ENCODE measurements around the gene GLIS1. TPM values are rescaled to one million over a fixed set of nuclear protein-coding genes. Genes with fewer than 3 reads are reported as not detected.

Gene GLIS1
- total and polyA plus RNA-seq, 2 of the 8 experiments (the other 6 are each of a cell fraction or from before 2014, with no cell fraction given), result 0.15 to 0.22 TPM

DNA sequence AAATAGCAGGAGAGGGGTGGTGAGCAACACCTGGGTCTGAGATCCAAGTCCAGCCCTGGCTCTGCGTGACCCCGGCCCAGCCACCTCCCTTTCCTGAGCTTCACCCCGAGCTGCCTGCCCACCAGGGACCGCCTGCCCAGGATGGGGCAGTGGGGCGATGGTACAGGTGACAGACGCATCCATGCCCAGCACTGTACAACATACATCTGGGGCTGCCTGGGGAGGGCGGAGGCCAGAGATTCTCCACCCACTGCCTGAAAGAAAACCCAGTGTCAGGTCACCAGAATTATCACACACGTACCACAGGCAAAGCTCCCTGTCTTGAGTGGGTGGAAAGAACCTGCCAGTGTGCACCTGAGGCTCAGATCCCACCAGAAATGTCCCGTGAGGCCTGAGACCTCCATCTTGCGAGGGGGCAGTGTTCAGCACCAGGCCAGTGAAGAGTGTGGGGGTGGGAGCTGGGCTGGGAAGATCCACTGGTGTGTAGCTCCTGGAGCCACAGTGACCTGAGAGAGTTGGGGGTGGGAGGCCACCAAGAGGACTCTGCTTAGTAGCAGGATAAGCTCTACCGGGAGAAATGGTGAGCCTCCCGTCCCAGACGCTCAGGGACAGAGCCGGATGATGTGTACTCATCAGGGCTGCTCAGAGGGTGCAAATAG lies 198.2 kb downstream of the GLIS1 start:
- peaks cover 0 to 3% of the 10 kb centered on the region in 2 experiments for H4K20me1 ChIP-seq (replicated peaks in 1 of 2; ENCODE audit: control insufficient read depth in 1 of 2, insufficient read depth in 2 of 2, low read length in 2 of 2)
- H4K8ac ChIP-seq (ENCODE audit: extremely low read depth, insufficient read depth, low read length), result no peak overlapping the region; the same call in 1 of the 2 replicates
- no peak overlapping the region for H2BK15ac ChIP-seq (ENCODE audit: low read length)
- no peak overlapping the region for H3K18ac ChIP-seq (ENCODE audit: extremely low read depth, low read length)
- ChIA-PET CTCF (ENCODE audit: partially characterized antibody) (interaction anchor here (0.9 to 1.9 kb wide), 8 partner anchors 9 to 211 kb away, joined by 3 to 10 read pairs (median 4); no protein-coding TSS in a partner anchor), POLR2A (ENCODE audit: partially characterized antibody) (no interaction called here)
- no peak overlapping the region for H4K5ac ChIP-seq (ENCODE audit: insufficient read length, low read depth, low read length)
- FAIRE-seq, result no peak
- H2BK5ac ChIP-seq (ENCODE audit: low read depth, low read length), result no peak overlapping the region
- H3K36me3 ChIP-seq (ENCODE audit: control insufficient read depth in 2 of 4, insufficient read depth in 4 of 4, low read length in 3 of 4), result no peaks in the 10 kb centered on the region
- no peak overlapping the region for H3K14ac ChIP-seq (ENCODE audit: insufficient read length)
- no peak overlapping the region for H2AFZ ChIP-seq (ENCODE audit: low read length)
- H3K9ac ChIP-seq (replicated peaks in 1 of 4; ENCODE audit: extremely low read depth in 1 of 4, low read depth in 3 of 4, low read length in 3 of 4), result no peak overlapping the region
- H3K27ac ChIP-seq (ENCODE audit: low read depth, low read length), result no peak overlapping the region
- H3K9me3 ChIP-seq (ENCODE audit: insufficient read depth in 2 of 2, low read depth in 1 of 2, low read length in 1 of 2), result no peaks in the 10 kb centered on the region
- no peak overlapping the region for H3K4ac ChIP-seq (replicated peaks; ENCODE audit: insufficient read length, low read depth, low read length)
- no peak overlapping the region for H3K56ac ChIP-seq (replicated peaks; ENCODE audit: insufficient read length, low read depth, low read length)
- no peaks in the 10 kb centered on the region for H3K79me2 ChIP-seq (ENCODE audit: control insufficient read depth in 1 of 2, insufficient read depth in 2 of 2, low read length in 2 of 2)
- no peak overlapping the region for H2BK20ac ChIP-seq (ENCODE audit: low read length)
- H3K4me3 ChIP-seq (ENCODE audit: extremely low read depth in 1 of 4, insufficient read depth in 2 of 4, low read depth in 3 of 4, low read length in 4 of 4), result no peak overlapping the region
- no peak overlapping the region for H3K23ac ChIP-seq (ENCODE audit: insufficient read length)
- no peak for DNase-seq (ENCODE audit: low read depth in 1 of 2, low spot score in 2 of 2)
- peaks cover 4% of the 10 kb centered on the region; the same call in 1 of the 2 replicates for H3K23me2 ChIP-seq (ENCODE audit: low read depth, low read length)
- H2AK5ac ChIP-seq (ENCODE audit: low read depth, low read length), result no peak overlapping the region
- no peaks in the 10 kb centered on the region for H3K27me3 ChIP-seq (replicated peaks in 1 of 4; ENCODE audit: control insufficient read depth in 3 of 4, extremely low read depth in 1 of 4, insufficient read depth in 3 of 4, low read length in 3 of 4)
- no peak overlapping the region for H3K4me2 ChIP-seq (ENCODE audit: insufficient read depth in 1 of 2, low read depth in 2 of 2, low read length in 2 of 2)
- H3K79me1 ChIP-seq (ENCODE audit: low read depth, low read length), result no peaks in the 10 kb centered on the region
- WGBS, 2 experiments (ENCODE audit: extremely low coverage in 1 of 2, insufficient coverage in 1 of 2, insufficient read length in 1 of 2, insufficient replicate concordance in 2 of 2, low coverage in 1 of 2, low lambda C conversion rate in 2 of 2, missing lambda C conversion rate in 1 of 2), result 91% methylated on average over 14 of the region's 14 CpGs; no CpG with 5 or more reads in 1 of the 2 experiments
- H2BK120ac ChIP-seq (replicated peaks; ENCODE audit: low read depth, low read length), result no peak overlapping the region
- H2BK12ac ChIP-seq (ENCODE audit: low read depth, low read length), result no peak overlapping the region
- H4K91ac ChIP-seq (replicated peaks; ENCODE audit: insufficient read length, low read length), result no peak overlapping the region
- H3K4me1 ChIP-seq (replicated peaks in 1 of 4; ENCODE audit: control insufficient read depth in 3 of 4, insufficient read depth in 4 of 4, low read length in 3 of 4), result no peaks in the 10 kb centered on the region; a peak in 2 of 7 replicates
- no peak for TF ChIP-seq RBBP5 (IDR thresholded peaks at IDR 0.05; ENCODE audit: borderline replicate concordance, low read depth, low read length)
- TF ChIP-seq BACH1 (IDR thresholded peaks at IDR 0.05; ENCODE audit: low read length), result no peak
- TF ChIP-seq SRF (IDR thresholded peaks at IDR 0.05; ENCODE audit: low read depth, low read length), result no peak
- no peak for TF ChIP-seq JUN (IDR thresholded peaks at IDR 0.05; ENCODE audit: low read depth, low read length)
- no peak for TF ChIP-seq EGR1 (IDR thresholded peaks at IDR 0.05; ENCODE audit: borderline replicate concordance, low read depth, low read length)
- TF ChIP-seq SAP30 (IDR thresholded peaks at IDR 0.05; ENCODE audit: insufficient read depth, insufficient replicate concordance, low read length), result no peak
- no peak for TF ChIP-seq CHD2 (IDR thresholded peaks at IDR 0.05; ENCODE audit: low read length)
- TF ChIP-seq RXRA (IDR thresholded peaks at IDR 0.05; ENCODE audit: insufficient read depth, low read depth, low read length), result no peak
- no peak for TF ChIP-seq ASH2L (IDR thresholded peaks at IDR 0.05; ENCODE audit: low read length)
- no peak for TF ChIP-seq BRCA1 (IDR thresholded peaks at IDR 0.05; ENCODE audit: low read depth, low read length)
- TF ChIP-seq FOSL1 (IDR thresholded peaks at IDR 0.05; ENCODE audit: insufficient read depth, low read depth, low read length), result no peak
- no peak for TF ChIP-seq EP300 (IDR thresholded peaks at IDR 0.05; ENCODE audit: borderline replicate concordance in 1 of 2, low read depth in 2 of 2, low read length in 2 of 2)

Data from H1 (cell line).